HEK293T (cell line): ENCODE data around the gene ARTN.

Experiments used
- ELF4 ChIP-seq: fragments of 450-650 bp; IDR thresholded peaks from 2 replicates; pipeline ENCODE4 v1.6.1; 2017; ENCODE audit warnings: antibody characterized with exemption
- FOXK2 ChIP-seq: fragments of 450-650 bp; IDR thresholded peaks from 2 replicates; pipeline ENCODE4 v1.6.1; 2016; ENCODE audit warnings: mild to moderate bottlenecking
- FOXM1 ChIP-seq: fragments of 450-650 bp; IDR thresholded peaks from 2 replicates; pipeline ENCODE4 v1.6.1; 2017; ENCODE audit warnings: mild to moderate bottlenecking, borderline replicate concordance
- HDGF ChIP-seq: fragments of 450-650 bp; IDR thresholded peaks from 2 replicates; pipeline ENCODE4 v1.6.1; 2017; ENCODE audit warnings: antibody characterized with exemption, borderline replicate concordance
- L3MBTL2 ChIP-seq: fragments of 450-650 bp; conservative IDR thresholded peaks from 2 replicates; pipeline ENCODE4 v1.6.1; 2016; ENCODE audit warnings: mild to moderate bottlenecking
- NFRKB ChIP-seq: fragments of 450-650 bp; IDR thresholded peaks from 2 replicates; pipeline ENCODE4 v1.6.1; 2016; ENCODE audit warnings: mild to moderate bottlenecking, moderate library complexity
- SP1 ChIP-seq: fragments of 450-650 bp; IDR thresholded peaks from 2 replicates; pipeline ENCODE4 v1.6.1; 2017
- SUZ12 ChIP-seq: fragments of 450-650 bp; IDR thresholded peaks from 2 replicates; pipeline ENCODE4 v1.6.1; 2016; ENCODE audit warnings: mild to moderate bottlenecking
- TARDBP ChIP-seq: fragments of 450-650 bp; IDR thresholded peaks from 2 replicates; pipeline ENCODE4 v1.6.1; 2016
- ZNF384 ChIP-seq: fragments of 450-650 bp; IDR thresholded peaks from 2 replicates; pipeline ENCODE4 v1.6.1; 2016

DNA sequence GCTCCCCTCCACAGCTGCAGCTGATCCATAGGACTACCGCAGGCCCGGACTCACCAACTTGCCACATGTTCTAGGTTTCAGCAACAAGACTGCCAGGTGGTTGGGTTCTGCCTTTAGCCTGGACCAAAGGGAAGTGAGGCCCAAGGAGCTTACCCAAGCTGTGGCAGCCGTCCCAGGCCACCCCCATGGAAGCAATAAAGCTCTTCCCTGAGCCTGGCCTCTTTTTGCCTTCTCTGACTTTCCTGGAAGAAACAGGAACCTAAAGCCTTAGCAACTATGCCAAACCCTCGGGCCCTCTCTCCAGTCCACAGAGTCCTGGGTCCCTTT lies 2.7 kb upstream of the ARTN start:
- TF ChIP-seq L3MBTL2 (no peak), FOXM1 (no peak), SP1 (no peak), ELF4 (no peak), ZNF384 (no peak), FOXK2 (no peak), SUZ12 (no peak), HDGF (no peak), NFRKB (no peak), TARDBP (no peak)
